Fibroblast of peridontal ligament (primary cell): ENCODE results near the gene VSNL1.

Experiments used
- DNase-seq: peaks from one replicate; pipeline ENCODE4 v3.0.0-alpha.2; 2010; ENCODE audit errors: extremely low read depth

VSNL1 gene

GRCh38 chr2:17646081-17646554 lies 105.6 kb downstream of the VSNL1 start:
- peak; percentile 91 for DNase-seq

- DNase-seq = no peak
Observed at GRCh38 chr2:17646838-17647701, 106.6 kb downstream of the VSNL1 start.

DNA sequence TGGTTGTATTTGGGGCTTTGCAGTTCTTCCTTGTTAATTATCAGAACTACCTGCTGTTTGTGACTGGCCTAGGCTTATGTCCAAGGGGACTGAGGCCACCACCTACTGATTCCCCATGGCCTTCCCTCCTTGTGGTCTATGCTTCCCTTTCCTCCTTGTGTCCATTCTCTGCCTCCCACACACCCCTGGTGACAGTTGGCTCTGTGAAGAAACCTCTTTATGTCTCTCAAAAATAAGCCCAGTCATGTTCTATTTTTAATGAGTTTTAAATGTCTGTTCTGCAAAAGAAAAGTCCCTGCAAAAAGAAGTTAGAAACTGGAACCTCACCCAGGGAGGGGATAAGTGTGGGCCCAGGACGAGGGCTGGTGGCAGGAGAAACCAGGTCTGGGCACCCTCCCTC lies 108.1 kb downstream of the VSNL1 start:
- no peak for DNase-seq

DNA sequence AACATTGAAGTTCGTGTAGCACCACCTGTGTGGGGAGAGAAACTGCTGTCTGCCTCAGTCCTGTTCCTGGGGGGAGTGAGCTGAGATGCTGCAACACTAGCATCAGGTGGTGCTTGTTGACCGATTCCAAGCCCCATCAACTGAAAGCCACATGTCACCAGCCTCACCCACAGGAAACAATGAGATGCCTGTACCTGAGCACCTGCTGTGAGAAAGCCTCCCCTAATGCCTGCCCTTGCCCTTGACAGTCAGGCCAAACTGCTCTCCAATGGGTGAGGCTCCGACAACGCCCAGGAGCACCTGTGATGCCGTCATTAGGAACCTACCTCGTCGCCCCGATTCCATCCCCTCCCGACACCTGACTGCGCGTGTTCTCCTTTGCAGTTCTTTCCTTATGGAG lies 108.5 kb downstream of the VSNL1 start:
- DNase-seq = no peak

DNA sequence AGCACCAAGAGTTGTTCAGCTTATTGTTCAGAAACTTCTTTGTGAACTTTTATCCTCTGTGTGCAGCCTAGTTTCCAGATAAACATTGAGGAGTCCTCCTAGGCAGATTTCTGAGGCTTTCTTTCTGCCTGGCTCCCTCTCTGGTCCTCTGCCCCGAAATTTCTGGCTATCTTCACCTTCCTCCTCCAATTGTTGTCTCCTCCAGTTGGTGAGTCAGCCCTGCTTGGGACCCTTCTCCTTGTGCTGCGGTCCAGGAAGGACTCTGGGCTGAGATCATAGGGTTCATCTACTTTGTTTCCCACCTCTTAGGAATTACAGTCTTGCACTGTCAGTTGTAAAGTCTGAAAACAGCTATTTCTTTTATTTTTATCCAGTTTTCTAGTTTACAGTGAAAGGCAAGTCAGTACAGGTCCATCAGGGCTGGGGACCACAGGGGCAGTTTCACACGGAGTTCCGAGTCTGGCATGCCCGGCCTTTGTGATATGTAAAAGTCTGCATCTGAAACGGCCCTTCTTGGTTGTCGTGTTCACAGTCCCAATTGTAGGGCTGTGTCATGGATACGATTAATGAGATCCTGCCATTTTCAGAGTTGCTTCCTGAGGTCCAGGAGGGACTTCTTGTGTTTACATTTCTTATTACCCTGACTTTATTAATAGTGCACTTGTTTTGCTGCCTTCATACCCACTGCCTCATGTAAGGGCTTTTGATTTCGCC lies 112.3 kb downstream of the VSNL1 start:
- no peak for DNase-seq

DNA sequence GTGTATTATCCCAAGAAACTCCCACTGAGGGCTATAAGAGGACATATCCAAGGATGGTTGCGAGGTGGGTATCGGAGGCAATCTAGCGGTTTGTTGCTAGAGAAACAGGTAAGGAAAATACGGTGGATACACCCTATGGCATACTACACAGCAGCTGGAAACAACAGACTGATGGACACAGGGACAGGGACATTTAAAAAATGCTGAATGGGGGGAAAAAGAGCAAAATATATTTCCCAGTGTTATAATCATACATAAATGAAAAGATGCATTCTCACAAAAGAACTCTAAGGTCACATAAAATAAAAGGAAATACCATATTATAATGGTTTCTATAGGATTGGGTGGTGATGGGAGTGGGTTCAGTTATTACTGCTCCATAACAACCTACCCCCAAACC lies 117.3 kb downstream of the VSNL1 start:
- DNase-seq = no peak

DNA sequence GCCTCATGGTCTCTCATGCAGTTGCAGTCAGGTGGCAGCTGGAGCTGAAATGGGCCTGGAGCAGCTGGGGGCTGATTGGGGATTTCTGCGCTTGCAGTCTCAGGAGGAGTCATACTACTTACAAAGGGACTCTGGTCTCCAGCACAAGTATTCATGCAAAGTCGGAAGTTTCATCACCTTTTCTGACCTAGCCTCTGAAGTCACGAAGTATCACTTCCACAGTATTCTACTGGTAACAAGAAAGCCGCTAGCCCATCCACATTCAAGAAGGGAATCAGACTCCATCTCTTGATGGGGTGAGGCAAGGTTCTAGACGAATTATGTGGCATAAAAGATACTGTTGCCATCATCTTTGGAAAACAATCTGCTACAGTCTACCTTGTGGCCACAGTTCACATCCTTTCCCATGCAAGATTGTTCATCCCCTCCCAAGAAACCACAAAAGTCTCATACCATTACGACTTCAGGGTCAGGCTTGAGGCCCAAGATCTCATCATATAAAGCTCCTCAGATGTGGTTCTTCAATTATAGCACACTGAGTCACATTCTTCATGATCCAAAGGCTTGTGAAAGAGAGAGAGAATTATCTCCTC lies 117.9 kb downstream of the VSNL1 start:
- DNase-seq = peak; percentile 84

GRCh38 chr2:17660219-17660618 lies 119.7 kb downstream of the VSNL1 start:
- no peak for DNase-seq

GRCh38 chr2:17661460-17661859 lies 121.0 kb downstream of the VSNL1 start:
- DNase-seq = no peak

DNA sequence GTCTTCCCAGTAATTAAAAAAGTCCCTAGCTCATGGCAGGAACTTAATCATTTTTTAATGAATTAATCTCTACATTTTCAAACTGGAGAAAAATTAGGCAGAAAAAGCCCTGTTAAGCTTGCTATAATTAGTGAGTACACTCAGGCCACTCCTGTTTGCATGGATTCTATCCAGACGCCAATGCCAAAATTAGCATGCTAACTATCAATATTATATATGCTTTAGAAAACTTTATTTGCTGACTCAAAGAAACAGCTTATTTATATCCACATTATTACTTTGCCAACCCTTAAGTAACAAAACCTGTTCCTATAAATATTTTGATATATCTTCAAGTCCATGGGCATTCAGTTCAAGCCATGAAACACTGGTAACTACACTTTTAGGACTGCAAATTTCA lies 122.2 kb downstream of the VSNL1 start:
- no peak for DNase-seq

DNA sequence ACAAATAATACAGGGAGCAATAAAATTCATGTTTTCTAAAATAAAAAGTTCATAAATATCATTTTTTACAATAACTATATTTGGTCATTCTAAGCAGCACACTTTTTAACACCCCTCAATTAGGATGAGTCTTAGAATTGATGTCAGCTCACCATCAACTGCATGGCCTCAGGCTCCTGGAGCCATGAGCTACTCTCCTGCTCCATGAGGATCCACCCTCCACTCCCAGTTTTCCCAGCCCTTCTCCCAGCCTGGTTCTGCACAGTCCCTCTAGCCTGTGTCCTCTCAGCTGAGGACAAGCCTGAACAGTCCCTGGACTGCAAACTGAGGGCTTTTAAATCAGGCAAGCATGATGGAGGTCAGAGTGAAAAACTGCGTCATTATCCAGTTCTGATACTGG lies 124.0 kb downstream of the VSNL1 start:
- DNase-seq = no peak

- DNase-seq = peak; percentile 65
Observed at GRCh38 chr2:17667898-17668297, 127.4 kb downstream of the VSNL1 start.

GRCh38 chr2:17672583-17673317 lies 132.3 kb downstream of the VSNL1 start:
- peak; percentile 65 for DNase-seq

DNA sequence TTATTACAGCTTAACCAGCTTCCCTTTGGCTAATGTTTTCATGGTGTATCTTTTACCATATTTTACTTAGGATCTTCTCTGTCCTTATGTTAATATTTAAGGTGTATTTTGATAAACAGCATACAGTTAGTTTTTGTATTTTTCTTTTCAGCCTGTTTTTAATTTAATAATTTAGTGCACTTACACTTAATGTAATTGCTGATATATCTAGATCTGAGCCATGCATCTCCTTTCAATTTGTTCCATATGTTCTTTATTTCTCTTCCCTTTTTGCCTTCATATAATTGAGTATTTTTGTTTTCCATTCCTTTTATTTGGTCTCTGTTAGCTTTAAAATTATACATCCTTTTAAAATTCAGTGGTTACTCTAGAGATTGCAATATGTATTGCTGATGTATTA lies 134.3 kb downstream of the VSNL1 start:
- DNase-seq = no peak

DNA sequence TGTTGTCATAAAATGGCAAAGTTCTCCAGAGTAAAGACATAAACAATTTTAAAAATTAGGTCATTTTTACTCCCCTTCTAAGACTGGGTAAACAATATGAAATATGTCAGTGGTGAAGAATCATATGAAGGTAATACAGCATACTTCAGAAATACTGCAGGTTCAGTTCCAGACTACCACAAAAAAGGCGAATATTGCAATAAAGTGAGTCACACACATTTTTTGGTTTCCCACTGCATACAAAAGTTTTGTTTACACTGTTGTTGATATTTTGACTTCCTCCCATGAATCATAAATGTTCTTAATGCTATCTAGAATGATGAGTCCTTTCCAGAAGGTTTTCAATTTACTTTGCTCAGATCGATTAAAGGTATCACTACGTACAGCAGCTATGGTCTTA lies 139.6 kb downstream of the VSNL1 start:
- no peak for DNase-seq

DNA sequence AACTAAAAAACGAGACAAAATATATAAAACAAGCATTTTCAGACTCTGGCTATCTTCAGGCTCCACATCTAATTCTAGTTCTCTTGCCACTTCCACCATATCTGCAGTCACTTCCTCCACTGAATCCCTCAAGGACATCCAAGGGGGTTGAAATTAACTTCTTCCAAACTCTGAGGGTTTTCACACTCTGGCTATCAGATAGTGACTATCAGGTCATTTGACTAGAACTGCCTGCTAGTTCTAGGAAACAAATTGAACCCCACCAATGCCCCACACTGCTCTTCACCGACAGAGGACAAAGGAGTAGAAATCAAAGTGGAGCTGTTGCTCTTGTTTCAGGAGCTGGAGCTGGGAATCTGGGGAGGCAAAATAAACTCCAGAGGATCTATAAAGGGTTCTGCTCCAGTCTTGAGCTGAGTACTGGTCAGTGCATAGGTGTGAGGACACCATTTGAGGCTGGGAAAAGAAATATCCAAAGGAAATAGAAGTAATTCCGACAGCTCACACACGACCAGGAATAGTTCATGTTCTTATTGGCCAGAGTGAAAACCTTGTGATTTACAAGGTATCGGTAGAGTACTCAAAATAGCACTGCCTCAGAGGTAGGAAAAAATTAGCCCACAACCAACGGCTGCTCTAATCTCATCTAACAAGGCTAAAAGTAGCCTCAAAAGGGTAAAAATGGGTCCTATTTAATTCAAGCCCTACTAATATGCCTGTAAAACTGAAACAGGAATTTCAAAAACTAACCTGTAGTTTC lies 141.8 kb downstream of the VSNL1 start:
- no peak for DNase-seq

DNA sequence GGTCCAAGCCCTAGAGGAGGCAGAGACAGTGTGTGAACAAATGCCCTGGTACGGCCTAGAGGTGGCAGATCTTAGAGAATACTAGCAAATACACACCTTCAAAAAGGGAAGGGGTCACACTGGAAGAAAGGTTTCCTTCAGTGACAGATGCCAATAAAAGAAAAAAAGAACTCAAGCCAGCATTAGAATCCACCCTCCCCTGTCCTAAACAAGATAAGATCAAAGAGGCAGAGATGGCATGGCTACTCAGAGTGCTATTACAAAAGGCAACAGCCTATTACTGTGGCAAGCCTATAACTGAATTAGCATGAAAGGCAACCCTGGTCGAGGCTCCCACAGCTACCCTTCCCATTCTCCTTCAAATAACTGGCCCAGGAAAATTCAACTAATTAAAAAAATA lies 143.5 kb downstream of the VSNL1 start:
- DNase-seq = no peak

DNA sequence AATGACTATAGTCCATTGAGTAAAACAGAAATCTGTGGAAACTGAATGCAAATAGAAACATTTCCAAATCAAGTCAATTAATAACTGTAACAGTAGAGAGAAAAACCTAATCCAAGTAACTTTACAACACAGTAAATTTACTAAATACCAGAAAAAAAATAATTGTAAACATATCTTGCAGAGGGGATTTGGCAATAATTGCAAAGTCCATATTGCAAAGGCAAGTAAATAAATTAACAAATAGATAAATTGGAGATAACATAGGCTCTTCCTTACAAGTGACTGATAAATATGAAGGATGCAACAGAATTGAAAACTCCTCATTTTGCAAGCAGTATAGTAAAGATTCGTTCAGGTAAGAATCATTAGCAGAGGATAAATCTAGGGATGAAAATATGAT lies 148.1 kb downstream of the VSNL1 start:
- DNase-seq = no peak

DNA sequence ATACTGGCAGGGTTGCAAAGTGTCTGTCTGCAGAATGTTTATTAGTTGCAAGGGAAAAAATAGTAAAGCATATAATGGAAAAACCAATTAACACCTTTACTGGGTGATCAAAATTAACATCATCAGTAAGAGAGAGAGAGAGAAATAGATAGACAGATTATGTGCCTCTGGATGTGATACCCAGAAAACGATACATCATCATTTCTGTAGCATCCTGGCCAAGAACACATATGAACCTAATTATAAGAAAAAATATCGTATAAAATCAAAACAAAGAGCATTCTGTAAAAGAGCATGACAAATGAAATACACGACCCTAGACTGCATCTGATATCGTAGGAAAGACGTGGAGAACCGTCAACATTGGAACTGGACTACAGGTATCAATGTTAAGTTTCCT lies 148.5 kb downstream of the VSNL1 start:
- peak; percentile 18 for DNase-seq

DNA sequence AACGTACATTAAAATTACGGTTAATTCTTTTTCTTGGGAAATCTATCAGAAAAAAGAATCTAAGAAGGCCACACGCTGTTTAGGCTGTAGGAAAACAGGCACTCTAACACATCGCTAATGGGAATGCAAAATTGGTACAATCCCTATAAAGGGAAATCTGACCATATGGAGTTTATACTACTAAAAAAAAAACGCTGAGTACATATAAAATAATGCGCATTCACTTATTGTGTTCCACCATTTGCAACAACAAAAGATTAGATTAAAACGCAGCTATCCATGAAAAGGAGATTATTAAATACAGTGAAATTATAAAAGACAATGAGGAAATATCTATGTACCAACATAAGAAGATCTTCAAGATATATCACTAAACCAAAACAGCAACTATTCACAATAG lies 150.3 kb downstream of the VSNL1 start:
- DNase-seq = no peak
